ENCODE measurements around the gene OXT. TPM values are rescaled to one million over a fixed set of nuclear protein-coding genes. Genes with fewer than 3 reads are reported as not detected.

The OXT gene
- total and polyA plus RNA-seq, 12 donors: 0.35 to 1.3 (median 0.58) TPM; not detected in 8

- no peak for TF ChIP-seq CTCF (IDR thresholded peaks at IDR 0.05)
- Histone ChIP-seq H3K4me1 (peaks cover 0 to 26% (median 8%) of the 10 kb centered on the region in 9 donors), H3K4me3 (no peak within 1 kb of the TSS), H3K27me3 (peaks cover 0 to 57% (median 30%) of the 10 kb centered on the region in 7 donors), H3K36me3 (no peaks in the 10 kb centered on the region), H3K27ac (no peak within 1 kb of the TSS), H3K9me3 (no peaks in the 10 kb centered on the region)
- intact Hi-C loops (cut with DNase I): no loop called here
- 86 to 87% methylated on average over 28 of the region's 28 CpGs for WGBS, 2 donors
- DNase-seq (no peak), ATAC-seq (no peak)
Measured at GRCh38 chr20:3084283-3084985, 13.0 kb downstream of the OXT start, which contains the start of gene AVP. Gene AVP (minus strand): TSS chr20:3084724. CDS start chr20:3084674, 50 bp downstream.

GRCh38 chr20:3084986-3085360 is 13.6 kb downstream of the OXT start:
- 83 to 89% methylated on average over 7 of the region's 7 CpGs for WGBS, 2 donors
- Histone ChIP-seq H3K27me3 (peaks cover 0 to 56% (median 31%) of the 10 kb centered on the region in 7 donors), H3K36me3 (no peaks in the 10 kb centered on the region), H3K4me3 (no peak overlapping the region), H3K9me3 (no peaks in the 10 kb centered on the region), H3K4me1 (peaks cover 0 to 26% (median 8%) of the 10 kb centered on the region in 9 donors), H3K27ac (no peak overlapping the region)
- intact Hi-C loops (cut with DNase I): no loop called here
- ATAC-seq (no peak), DNase-seq (no peak)
- no peak for TF ChIP-seq CTCF (IDR thresholded peaks at IDR 0.05)

GRCh38 chr20:3085571-3086072 is 14.2 kb downstream of the OXT start:
- H3K4me3 ChIP-seq: no peak overlapping the region
- H3K27ac ChIP-seq: no peak overlapping the region
- 96 to 97% methylated on average over 8 of the region's 8 CpGs for WGBS, 2 donors
- peaks cover 0 to 24% (median 6%) of the 10 kb centered on the region in 9 donors for H3K4me1 ChIP-seq
- ATAC-seq (no peak), DNase-seq (no peak)
- peaks cover 0 to 56% (median 36%) of the 10 kb centered on the region in 7 donors for H3K27me3 ChIP-seq
- no peaks in the 10 kb centered on the region for H3K9me3 ChIP-seq
- no peaks in the 10 kb centered on the region for H3K36me3 ChIP-seq
- intact Hi-C loops (cut with DNase I): no loop called here
- TF ChIP-seq CTCF (IDR thresholded peaks at IDR 0.05): no peak

- Histone ChIP-seq H3K36me3 (no peaks in the 10 kb centered on the region), H3K4me3 (no peak overlapping the region), H3K4me1 (peaks cover 0 to 15% (median 3%) of the 10 kb centered on the region in 9 donors), H3K27me3 (peaks cover 0 to 56% (median 47%) of the 10 kb centered on the region in 7 donors), H3K27ac (no peak overlapping the region), H3K9me3 (no peaks in the 10 kb centered on the region)
- DNase-seq (no peak), ATAC-seq (no peak)
- no peak for TF ChIP-seq CTCF (IDR thresholded peaks at IDR 0.05)
- intact Hi-C loops (cut with DNase I): no loop called here
- 84 to 85% methylated on average over 7 of the region's 7 CpGs for WGBS, 2 donors
Measured at GRCh38 chr20:3088031-3088430, 16.6 kb downstream of the OXT start.

All from heart right ventricle (tissue), 16 donors.